Activated T-cell treated with anti-CD3 and anti-CD28 coated beads for 24 hours (primary cell): ENCODE data around the gene PRSS21.

Experiments
- DNase-seq: peaks from one replicate; pipeline ENCODE4 v3.0.0-alpha.2; 2020; ENCODE audit warnings: low read depth

Gene PRSS21

GRCh38 chr16:2779978-2780898 is 36.8 kb upstream of the PRSS21 start:
- no peak for DNase-seq

- no peak for DNase-seq
Observed at GRCh38 chr16:2782583-2783351, 34.3 kb upstream of the PRSS21 start.

GRCh38 chr16:2783581-2784357 is 33.3 kb upstream of the PRSS21 start:
- DNase-seq = no peak

- no peak for DNase-seq
Observed at GRCh38 chr16:2784358-2785100, 32.5 kb upstream of the PRSS21 start.

- DNase-seq = peak; percentile 31
Observed at GRCh38 chr16:2785101-2785991, 31.7 kb upstream of the PRSS21 start.

GRCh38 chr16:2786061-2786825 is 30.8 kb upstream of the PRSS21 start:
- DNase-seq = no peak

GRCh38 chr16:2786826-2787151 is 30.2 kb upstream of the PRSS21 start:
- DNase-seq = no peak

- no peak for DNase-seq
Observed at GRCh38 chr16:2787406-2787805, 29.6 kb upstream of the PRSS21 start, which contains the start of gene PRSS33. Gene PRSS33 (minus strand): TSS chr16:2787560. CDS start chr16:2786547, 1,013 bp downstream.

- DNase-seq = no peak
Observed at GRCh38 chr16:2787961-2788360, 29.1 kb upstream of the PRSS21 start.

- DNase-seq = no peak
Observed at GRCh38 chr16:2790631-2791030, 26.4 kb upstream of the PRSS21 start.

- no peak for DNase-seq
Observed at GRCh38 chr16:2791174-2791573, 25.9 kb upstream of the PRSS21 start.

GRCh38 chr16:2792940-2793339 is 24.1 kb upstream of the PRSS21 start:
- DNase-seq = no peak

GRCh38 chr16:2795395-2796143 is 21.5 kb upstream of the PRSS21 start:
- DNase-seq = no peak

- no peak for DNase-seq
Observed at GRCh38 chr16:2798723-2799204, 18.3 kb upstream of the PRSS21 start.

GRCh38 chr16:2799205-2799858 is 17.7 kb upstream of the PRSS21 start:
- DNase-seq = no peak

- DNase-seq = no peak
Observed at GRCh38 chr16:2799859-2800226, 17.2 kb upstream of the PRSS21 start.

- no peak for DNase-seq
Observed at GRCh38 chr16:2803545-2804195, 13.4 kb upstream of the PRSS21 start.

GRCh38 chr16:2804728-2805127 is 12.3 kb upstream of the PRSS21 start:
- no peak for DNase-seq
